HEK293 (cell line): ENCODE results near the gene ILDR1.

Experiments used
- KLF9 ChIP-seq: fragments of 450-650 bp; formaldehyde crosslinking; IDR thresholded peaks from 2 replicates; pipeline ENCODE4 v1.5.1; 2016; ENCODE audit warnings: missing biosample characterization, missing genetic modification characterization, low read depth
- MYNN ChIP-seq: fragments of 450-650 bp; formaldehyde crosslinking; IDR thresholded peaks from 2 replicates; pipeline ENCODE4 v1.5.1; 2016; ENCODE audit warnings: missing biosample characterization, missing genetic modification characterization, borderline replicate concordance
- OVOL3 ChIP-seq: fragments of 450-650 bp; formaldehyde crosslinking; IDR thresholded peaks from 2 replicates; pipeline ENCODE4 v1.5.1; 2016; ENCODE audit warnings: missing biosample characterization, missing genetic modification characterization
- SCRT1 ChIP-seq: fragments of 450-650 bp; formaldehyde crosslinking; IDR thresholded peaks from 2 replicates; pipeline ENCODE4 v1.5.1; 2016; ENCODE audit warnings: missing biosample characterization, missing genetic modification characterization, borderline replicate concordance
- TCF7L2 ChIP-seq: IDR thresholded peaks from 2 replicates; pipeline ENCODE4 v1.6.1; 2011; ENCODE audit warnings: low read depth, mild to moderate bottlenecking, inconsistent platforms, low read length, moderate library complexity, borderline replicate concordance
- WT1 ChIP-seq: fragments of 450-650 bp; formaldehyde crosslinking; IDR thresholded peaks from 2 replicates; pipeline ENCODE4 v1.5.1; 2016; ENCODE audit warnings: missing biosample characterization, missing genetic modification characterization
- ZNF274 ChIP-seq, 2 experiments: fragments of 200-500 bp in 1 of 2; fragments of 450-650 bp in 1 of 2; sonication (Bioruptor generic) in 1 of 2; formaldehyde crosslinking in 1 of 2; IDR thresholded peaks; 2 replicates each; pipeline versions ENCODE4 v1.5.1 to v1.6.1; 2014 to 2016; ENCODE audit warnings: borderline replicate concordance in 1 of 2, inconsistent platforms in 1 of 2, low read length in 1 of 2, missing biosample characterization in 1 of 2, missing genetic modification characterization in 1 of 2
- ZNF654 ChIP-seq: fragments of 450-650 bp; formaldehyde crosslinking; IDR thresholded peaks from 2 replicates; pipeline ENCODE4 v1.5.1; 2016; ENCODE audit warnings: low read depth, missing biosample characterization, missing genetic modification characterization
- TF ChIP-seq, protein P1 (sequence below): fragments of 450-650 bp; formaldehyde crosslinking; IDR thresholded peaks from 2 replicates; pipeline ENCODE4 v1.5.1; 2016; ENCODE audit warnings: missing biosample characterization, missing genetic modification characterization
- TF ChIP-seq, protein P2 (sequence below): fragments of 450-650 bp; formaldehyde crosslinking; IDR thresholded peaks from 2 replicates; pipeline ENCODE4 v1.5.1; 2016; ENCODE audit warnings: missing biosample characterization, missing genetic modification characterization, low read depth
- TF ChIP-seq, protein P3 (sequence below): fragments of 450-650 bp; formaldehyde crosslinking; IDR thresholded peaks from 2 replicates; pipeline ENCODE4 v1.5.1; 2016; ENCODE audit warnings: missing biosample characterization, missing genetic modification characterization, borderline replicate concordance
- TF ChIP-seq, protein P4 (sequence below): fragments of 450-650 bp; formaldehyde crosslinking; IDR thresholded peaks from 2 replicates; pipeline ENCODE4 v1.5.1; 2016; ENCODE audit warnings: missing biosample characterization, missing genetic modification characterization
- TF ChIP-seq, protein P5 (sequence below): fragments of 450-650 bp; formaldehyde crosslinking; IDR thresholded peaks from 2 replicates; pipeline ENCODE4 v1.5.1; 2017; ENCODE audit warnings: missing biosample characterization, missing genetic modification characterization
- TF ChIP-seq, protein P6 (sequence below): fragments of 450-650 bp; formaldehyde crosslinking; conservative IDR thresholded peaks from 2 replicates; pipeline ENCODE4 v1.5.1; 2016; ENCODE audit warnings: low read depth, missing biosample characterization, missing genetic modification characterization

DNA sequence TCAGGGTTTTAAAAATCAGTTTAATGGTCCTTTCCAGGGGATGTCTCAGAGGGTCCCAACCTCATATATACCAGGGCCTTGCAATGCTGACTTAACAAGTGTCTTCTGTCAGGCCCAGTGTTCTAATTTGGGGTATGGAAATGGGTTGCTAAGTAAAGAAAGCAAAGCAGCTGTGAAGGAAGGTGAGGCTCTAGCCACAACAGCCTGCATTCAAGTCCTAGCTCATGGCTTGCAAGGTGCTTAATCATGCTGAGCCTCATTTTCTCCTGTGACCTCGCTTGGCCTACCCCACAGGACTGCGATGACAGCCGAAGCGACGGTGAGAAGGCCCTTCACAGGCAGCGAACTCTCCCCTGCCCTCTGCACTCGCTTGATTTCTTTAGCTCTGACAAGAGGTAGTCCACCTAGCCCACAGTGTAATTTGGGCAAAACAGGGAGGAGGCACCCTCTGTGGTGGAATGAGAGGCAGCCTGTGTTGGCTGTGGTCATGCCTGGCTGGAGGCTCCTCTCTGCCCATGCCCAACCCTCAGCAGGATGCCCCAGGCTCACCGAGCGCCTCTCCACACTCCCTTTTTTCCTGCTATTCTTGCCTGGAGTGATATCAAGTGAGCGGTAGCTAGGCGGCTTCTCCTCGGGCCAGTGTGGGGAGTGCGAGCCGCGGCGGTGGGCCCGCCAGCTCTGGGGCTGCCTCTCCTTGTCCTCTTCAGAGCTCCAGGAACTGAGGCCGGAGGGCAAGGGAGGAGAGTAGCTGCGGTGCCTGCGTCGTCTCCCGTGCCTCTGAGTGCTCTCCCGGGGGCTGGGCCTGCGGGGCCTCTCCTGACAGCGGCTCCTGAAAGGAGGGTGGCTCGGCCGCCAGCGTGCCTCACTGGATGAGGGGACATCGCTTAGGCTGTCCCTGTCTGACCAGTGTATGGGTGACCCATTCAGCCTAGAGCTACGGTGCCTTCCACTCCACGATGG is 29.2 kb downstream of the ILDR1 start:
- TF ChIP-seq ZNF274 (IDR thresholded peaks at IDR 0.05; ENCODE audit: low read length), result no peak
- TF ChIP-seq ZNF274 (tag by site-specific recombination; IDR thresholded peaks at IDR 0.05; ENCODE audit: borderline replicate concordance), result no peak
- TF ChIP-seq, protein P1, sequence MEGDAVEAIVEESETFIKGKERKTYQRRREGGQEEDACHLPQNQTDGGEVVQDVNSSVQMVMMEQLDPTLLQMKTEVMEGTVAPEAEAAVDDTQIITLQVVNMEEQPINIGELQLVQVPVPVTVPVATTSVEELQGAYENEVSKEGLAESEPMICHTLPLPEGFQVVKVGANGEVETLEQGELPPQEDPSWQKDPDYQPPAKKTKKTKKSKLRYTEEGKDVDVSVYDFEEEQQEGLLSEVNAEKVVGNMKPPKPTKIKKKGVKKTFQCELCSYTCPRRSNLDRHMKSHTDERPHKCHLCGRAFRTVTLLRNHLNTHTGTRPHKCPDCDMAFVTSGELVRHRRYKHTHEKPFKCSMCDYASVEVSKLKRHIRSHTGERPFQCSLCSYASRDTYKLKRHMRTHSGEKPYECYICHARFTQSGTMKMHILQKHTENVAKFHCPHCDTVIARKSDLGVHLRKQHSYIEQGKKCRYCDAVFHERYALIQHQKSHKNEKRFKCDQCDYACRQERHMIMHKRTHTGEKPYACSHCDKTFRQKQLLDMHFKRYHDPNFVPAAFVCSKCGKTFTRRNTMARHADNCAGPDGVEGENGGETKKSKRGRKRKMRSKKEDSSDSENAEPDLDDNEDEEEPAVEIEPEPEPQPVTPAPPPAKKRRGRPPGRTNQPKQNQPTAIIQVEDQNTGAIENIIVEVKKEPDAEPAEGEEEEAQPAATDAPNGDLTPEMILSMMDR (tag by site-specific recombination), result no peak
- TF ChIP-seq KLF9 (tag by site-specific recombination), result no peak
- TF ChIP-seq ZNF654 (tag by site-specific recombination), result no peak
- TF ChIP-seq, protein P2, sequence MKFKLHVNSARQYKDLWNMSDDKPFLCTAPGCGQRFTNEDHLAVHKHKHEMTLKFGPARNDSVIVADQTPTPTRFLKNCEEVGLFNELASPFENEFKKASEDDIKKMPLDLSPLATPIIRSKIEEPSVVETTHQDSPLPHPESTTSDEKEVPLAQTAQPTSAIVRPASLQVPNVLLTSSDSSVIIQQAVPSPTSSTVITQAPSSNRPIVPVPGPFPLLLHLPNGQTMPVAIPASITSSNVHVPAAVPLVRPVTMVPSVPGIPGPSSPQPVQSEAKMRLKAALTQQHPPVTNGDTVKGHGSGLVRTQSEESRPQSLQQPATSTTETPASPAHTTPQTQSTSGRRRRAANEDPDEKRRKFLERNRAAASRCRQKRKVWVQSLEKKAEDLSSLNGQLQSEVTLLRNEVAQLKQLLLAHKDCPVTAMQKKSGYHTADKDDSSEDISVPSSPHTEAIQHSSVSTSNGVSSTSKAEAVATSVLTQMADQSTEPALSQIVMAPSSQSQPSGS, result no peak
- TF ChIP-seq, protein P3, sequence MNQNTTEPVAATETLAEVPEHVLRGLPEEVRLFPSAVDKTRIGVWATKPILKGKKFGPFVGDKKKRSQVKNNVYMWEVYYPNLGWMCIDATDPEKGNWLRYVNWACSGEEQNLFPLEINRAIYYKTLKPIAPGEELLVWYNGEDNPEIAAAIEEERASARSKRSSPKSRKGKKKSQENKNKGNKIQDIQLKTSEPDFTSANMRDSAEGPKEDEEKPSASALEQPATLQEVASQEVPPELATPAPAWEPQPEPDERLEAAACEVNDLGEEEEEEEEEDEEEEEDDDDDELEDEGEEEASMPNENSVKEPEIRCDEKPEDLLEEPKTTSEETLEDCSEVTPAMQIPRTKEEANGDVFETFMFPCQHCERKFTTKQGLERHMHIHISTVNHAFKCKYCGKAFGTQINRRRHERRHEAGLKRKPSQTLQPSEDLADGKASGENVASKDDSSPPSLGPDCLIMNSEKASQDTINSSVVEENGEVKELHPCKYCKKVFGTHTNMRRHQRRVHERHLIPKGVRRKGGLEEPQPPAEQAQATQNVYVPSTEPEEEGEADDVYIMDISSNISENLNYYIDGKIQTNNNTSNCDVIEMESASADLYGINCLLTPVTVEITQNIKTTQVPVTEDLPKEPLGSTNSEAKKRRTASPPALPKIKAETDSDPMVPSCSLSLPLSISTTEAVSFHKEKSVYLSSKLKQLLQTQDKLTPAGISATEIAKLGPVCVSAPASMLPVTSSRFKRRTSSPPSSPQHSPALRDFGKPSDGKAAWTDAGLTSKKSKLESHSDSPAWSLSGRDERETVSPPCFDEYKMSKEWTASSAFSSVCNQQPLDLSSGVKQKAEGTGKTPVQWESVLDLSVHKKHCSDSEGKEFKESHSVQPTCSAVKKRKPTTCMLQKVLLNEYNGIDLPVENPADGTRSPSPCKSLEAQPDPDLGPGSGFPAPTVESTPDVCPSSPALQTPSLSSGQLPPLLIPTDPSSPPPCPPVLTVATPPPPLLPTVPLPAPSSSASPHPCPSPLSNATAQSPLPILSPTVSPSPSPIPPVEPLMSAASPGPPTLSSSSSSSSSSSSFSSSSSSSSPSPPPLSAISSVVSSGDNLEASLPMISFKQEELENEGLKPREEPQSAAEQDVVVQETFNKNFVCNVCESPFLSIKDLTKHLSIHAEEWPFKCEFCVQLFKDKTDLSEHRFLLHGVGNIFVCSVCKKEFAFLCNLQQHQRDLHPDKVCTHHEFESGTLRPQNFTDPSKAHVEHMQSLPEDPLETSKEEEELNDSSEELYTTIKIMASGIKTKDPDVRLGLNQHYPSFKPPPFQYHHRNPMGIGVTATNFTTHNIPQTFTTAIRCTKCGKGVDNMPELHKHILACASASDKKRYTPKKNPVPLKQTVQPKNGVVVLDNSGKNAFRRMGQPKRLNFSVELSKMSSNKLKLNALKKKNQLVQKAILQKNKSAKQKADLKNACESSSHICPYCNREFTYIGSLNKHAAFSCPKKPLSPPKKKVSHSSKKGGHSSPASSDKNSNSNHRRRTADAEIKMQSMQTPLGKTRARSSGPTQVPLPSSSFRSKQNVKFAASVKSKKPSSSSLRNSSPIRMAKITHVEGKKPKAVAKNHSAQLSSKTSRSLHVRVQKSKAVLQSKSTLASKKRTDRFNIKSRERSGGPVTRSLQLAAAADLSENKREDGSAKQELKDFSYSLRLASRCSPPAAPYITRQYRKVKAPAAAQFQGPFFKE (tag by site-specific recombination), result no peak
- TF ChIP-seq, protein P4, sequence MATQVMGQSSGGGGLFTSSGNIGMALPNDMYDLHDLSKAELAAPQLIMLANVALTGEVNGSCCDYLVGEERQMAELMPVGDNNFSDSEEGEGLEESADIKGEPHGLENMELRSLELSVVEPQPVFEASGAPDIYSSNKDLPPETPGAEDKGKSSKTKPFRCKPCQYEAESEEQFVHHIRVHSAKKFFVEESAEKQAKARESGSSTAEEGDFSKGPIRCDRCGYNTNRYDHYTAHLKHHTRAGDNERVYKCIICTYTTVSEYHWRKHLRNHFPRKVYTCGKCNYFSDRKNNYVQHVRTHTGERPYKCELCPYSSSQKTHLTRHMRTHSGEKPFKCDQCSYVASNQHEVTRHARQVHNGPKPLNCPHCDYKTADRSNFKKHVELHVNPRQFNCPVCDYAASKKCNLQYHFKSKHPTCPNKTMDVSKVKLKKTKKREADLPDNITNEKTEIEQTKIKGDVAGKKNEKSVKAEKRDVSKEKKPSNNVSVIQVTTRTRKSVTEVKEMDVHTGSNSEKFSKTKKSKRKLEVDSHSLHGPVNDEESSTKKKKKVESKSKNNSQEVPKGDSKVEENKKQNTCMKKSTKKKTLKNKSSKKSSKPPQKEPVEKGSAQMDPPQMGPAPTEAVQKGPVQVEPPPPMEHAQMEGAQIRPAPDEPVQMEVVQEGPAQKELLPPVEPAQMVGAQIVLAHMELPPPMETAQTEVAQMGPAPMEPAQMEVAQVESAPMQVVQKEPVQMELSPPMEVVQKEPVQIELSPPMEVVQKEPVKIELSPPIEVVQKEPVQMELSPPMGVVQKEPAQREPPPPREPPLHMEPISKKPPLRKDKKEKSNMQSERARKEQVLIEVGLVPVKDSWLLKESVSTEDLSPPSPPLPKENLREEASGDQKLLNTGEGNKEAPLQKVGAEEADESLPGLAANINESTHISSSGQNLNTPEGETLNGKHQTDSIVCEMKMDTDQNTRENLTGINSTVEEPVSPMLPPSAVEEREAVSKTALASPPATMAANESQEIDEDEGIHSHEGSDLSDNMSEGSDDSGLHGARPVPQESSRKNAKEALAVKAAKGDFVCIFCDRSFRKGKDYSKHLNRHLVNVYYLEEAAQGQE (tag by site-specific recombination), result no peak
- no peak for TF ChIP-seq SCRT1 (tag by site-specific recombination)
- no peak for TF ChIP-seq MYNN (tag by site-specific recombination)
- TF ChIP-seq, protein P5, sequence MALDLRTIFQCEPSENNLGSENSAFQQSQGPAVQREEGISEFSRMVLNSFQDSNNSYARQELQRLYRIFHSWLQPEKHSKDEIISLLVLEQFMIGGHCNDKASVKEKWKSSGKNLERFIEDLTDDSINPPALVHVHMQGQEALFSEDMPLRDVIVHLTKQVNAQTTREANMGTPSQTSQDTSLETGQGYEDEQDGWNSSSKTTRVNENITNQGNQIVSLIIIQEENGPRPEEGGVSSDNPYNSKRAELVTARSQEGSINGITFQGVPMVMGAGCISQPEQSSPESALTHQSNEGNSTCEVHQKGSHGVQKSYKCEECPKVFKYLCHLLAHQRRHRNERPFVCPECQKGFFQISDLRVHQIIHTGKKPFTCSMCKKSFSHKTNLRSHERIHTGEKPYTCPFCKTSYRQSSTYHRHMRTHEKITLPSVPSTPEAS (tag by site-specific recombination), result no peak
- no peak for TF ChIP-seq OVOL3 (tag by site-specific recombination)
- no peak for TF ChIP-seq WT1
- TF ChIP-seq, protein P6, sequence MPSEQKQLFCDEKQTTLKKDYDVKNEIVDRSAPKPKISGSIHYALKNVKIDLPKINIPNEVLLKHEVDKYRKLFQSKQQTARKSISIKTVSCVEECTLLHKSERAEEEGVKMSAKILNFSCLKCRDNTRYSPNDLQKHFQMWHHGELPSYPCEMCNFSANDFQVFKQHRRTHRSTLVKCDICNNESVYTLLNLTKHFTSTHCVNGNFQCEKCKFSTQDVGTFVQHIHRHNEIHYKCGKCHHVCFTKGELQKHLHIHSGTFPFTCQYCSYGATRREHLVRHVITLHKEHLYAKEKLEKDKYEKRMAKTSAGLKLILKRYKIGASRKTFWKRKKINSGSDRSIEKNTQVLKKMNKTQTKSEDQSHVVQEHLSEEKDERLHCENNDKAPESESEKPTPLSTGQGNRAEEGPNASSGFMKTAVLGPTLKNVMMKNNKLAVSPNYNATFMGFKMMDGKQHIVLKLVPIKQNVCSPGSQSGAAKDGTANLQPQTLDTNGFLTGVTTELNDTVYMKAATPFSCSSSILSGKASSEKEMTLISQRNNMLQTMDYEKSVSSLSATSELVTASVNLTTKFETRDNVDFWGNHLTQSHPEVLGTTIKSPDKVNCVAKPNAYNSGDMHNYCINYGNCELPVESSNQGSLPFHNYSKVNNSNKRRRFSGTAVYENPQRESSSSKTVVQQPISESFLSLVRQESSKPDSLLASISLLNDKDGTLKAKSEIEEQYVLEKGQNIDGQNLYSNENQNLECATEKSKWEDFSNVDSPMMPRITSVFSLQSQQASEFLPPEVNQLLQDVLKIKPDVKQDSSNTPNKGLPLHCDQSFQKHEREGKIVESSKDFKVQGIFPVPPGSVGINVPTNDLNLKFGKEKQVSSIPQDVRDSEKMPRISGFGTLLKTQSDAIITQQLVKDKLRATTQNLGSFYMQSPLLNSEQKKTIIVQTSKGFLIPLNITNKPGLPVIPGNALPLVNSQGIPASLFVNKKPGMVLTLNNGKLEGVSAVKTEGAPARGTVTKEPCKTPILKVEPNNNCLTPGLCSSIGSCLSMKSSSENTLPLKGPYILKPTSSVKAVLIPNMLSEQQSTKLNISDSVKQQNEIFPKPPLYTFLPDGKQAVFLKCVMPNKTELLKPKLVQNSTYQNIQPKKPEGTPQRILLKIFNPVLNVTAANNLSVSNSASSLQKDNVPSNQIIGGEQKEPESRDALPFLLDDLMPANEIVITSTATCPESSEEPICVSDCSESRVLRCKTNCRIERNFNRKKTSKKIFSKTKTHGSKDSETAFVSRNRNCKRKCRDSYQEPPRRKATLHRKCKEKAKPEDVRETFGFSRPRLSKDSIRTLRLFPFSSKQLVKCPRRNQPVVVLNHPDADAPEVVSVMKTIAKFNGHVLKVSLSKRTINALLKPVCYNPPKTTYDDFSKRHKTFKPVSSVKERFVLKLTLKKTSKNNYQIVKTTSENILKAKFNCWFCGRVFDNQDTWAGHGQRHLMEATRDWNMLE (tag by site-specific recombination), result no peak
- TF ChIP-seq TCF7L2, result no peak
